ENCODE data around the gene AMBP. TPM values are rescaled to one million over a fixed set of nuclear protein-coding genes. Genes with fewer than 3 reads are reported as not detected.
A peak's percentile ranks its signal among the peaks of the same experiment; 100 is the strongest.

Gene AMBP
- total and polyA plus RNA-seq, 2 experiments from 2014 or later: 0.64 TPM; not detected in 1

DNA sequence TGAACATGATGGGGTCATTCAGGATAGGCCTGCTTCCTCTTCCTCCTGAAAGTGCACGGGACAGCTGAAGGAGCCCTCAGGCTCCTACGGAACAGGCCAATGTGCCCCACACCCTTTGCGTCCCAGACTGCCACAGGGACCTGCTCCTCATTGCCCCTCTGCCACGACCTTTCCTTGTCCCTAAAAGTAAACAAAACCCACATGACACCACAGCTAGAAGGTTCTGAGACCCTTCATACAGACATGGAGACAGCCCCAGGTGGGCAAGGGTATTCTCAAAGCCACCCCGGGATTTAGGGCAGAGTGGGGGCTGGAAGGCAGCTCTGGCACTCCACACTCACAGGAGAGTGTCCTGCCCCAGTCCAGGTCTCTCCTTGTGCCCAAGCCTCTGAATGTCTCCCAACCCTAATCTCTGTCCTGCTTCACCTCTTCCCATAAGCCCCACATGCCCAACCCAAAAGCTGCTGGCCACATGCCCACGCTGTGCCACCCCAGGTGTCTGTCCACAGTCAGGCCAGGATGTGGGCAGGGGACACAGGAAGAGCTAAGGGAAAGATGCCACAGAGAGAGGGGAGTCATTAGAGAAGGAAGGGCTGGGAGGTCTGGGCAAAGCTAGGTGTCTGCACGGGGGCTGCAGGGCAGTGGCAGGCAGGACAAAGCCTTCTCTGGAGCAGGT lies 800 bp downstream of the AMBP start:
- H3K36me3 ChIP-seq: no peaks in the 10 kb centered on the region
- no peaks in the 10 kb centered on the region for H3K4me1 ChIP-seq (ENCODE audit: low read depth)
- DNase-seq (ENCODE audit: low read depth in 1 of 2, low spot score in 1 of 2): no peak
- no peaks in the 10 kb centered on the region for H3K9me3 ChIP-seq (ENCODE audit: low read depth)
- TF ChIP-seq, protein P1, sequence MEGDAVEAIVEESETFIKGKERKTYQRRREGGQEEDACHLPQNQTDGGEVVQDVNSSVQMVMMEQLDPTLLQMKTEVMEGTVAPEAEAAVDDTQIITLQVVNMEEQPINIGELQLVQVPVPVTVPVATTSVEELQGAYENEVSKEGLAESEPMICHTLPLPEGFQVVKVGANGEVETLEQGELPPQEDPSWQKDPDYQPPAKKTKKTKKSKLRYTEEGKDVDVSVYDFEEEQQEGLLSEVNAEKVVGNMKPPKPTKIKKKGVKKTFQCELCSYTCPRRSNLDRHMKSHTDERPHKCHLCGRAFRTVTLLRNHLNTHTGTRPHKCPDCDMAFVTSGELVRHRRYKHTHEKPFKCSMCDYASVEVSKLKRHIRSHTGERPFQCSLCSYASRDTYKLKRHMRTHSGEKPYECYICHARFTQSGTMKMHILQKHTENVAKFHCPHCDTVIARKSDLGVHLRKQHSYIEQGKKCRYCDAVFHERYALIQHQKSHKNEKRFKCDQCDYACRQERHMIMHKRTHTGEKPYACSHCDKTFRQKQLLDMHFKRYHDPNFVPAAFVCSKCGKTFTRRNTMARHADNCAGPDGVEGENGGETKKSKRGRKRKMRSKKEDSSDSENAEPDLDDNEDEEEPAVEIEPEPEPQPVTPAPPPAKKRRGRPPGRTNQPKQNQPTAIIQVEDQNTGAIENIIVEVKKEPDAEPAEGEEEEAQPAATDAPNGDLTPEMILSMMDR (IDR thresholded peaks at IDR 0.05; ENCODE audit: low read depth, low read length): no peak
- H3K4me3 ChIP-seq: no peak overlapping the region
- no peak overlapping the region for H3K27ac ChIP-seq
- peaks cover 9% of the 10 kb centered on the region for H3K27me3 ChIP-seq

DNA sequence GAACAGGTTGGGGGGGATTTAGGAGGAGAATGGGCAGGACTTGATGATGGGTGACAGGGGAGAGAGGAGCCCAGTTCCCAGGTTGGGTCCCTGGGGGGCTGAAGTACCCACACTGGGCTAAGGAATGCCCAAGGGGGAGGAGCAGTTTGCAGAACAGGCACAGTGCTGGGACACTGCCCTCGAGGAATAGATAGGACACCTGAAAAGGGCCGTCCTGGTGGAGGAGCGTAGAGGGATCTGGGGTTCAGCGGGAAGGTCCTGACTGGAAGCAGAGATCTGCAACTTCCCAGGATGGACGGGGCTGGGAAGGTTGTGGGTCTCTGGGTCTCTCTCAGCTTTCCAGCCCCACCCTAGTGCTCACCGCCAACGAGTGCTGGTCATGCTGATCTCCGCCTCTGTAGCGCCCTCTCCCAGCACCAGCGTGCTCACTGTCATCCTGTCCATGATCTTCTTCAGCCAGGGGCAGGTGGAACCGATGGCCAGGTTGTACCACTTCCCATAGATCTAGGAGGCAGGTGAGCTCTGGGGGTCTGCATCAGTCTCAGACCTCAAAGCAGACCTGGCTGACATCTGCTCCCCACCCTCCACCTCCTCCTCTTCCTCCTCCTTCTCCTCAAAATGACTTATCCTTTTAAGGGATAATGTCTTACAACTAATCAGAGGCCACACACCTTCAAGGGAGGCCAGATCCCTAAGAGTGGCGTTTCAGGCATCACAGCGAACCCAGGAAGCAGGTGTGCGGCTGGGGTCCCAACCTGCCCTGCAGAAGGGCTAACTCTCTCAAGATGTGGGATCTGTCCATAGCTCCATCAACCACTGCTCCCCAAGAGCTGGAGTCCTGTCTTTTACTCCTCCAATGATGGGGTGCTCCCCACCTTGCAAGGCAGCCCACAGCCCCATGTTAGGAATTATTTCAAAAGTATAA lies 1.6 kb downstream of the AMBP start:
- no peak for DNase-seq (ENCODE audit: low read depth in 1 of 2, low spot score in 1 of 2)
- H3K4me1 ChIP-seq (ENCODE audit: low read depth): no peaks in the 10 kb centered on the region
- no peak overlapping the region for H3K27ac ChIP-seq
- H3K27me3 ChIP-seq: peaks cover 9% of the 10 kb centered on the region
- no peaks in the 10 kb centered on the region for H3K9me3 ChIP-seq (ENCODE audit: low read depth)
- TF ChIP-seq, protein P1 (IDR thresholded peaks at IDR 0.05; ENCODE audit: low read depth, low read length): no peak
- no peaks in the 10 kb centered on the region for H3K36me3 ChIP-seq
- no peak overlapping the region for H3K4me3 ChIP-seq

DNA sequence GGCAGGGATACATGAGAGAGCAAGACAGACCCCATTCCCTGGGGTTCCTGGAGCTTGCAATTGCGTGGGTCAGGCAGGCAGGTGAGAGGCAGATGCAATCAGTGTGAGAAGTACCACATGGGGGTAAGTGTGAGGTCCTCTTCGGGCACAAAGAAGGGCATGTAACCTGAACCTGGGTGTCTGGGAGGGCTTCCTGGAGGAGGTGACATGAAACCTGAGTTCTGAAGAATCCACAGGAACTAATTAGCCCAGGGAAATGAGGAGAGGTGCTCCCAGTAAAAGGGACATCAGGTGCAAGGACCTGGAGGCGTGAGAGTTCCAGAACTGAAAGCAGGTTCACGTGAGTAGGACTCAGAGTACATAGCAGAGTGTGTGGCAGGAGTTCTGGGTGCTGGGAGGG lies 2.5 kb downstream of the AMBP start:
- DNase-seq (ENCODE audit: low read depth in 1 of 2, low spot score in 1 of 2): no peak
- Histone ChIP-seq H3K9me3 (ENCODE audit: low read depth) (no peaks in the 10 kb centered on the region), H3K4me3 (no peak overlapping the region), H3K4me1 (ENCODE audit: low read depth) (no peaks in the 10 kb centered on the region), H3K36me3 (no peaks in the 10 kb centered on the region), H3K27me3 (peaks cover 9% of the 10 kb centered on the region), H3K27ac (no peak overlapping the region)
- TF ChIP-seq, protein P1 (IDR thresholded peaks at IDR 0.05; ENCODE audit: low read depth, low read length): no peak

DNA sequence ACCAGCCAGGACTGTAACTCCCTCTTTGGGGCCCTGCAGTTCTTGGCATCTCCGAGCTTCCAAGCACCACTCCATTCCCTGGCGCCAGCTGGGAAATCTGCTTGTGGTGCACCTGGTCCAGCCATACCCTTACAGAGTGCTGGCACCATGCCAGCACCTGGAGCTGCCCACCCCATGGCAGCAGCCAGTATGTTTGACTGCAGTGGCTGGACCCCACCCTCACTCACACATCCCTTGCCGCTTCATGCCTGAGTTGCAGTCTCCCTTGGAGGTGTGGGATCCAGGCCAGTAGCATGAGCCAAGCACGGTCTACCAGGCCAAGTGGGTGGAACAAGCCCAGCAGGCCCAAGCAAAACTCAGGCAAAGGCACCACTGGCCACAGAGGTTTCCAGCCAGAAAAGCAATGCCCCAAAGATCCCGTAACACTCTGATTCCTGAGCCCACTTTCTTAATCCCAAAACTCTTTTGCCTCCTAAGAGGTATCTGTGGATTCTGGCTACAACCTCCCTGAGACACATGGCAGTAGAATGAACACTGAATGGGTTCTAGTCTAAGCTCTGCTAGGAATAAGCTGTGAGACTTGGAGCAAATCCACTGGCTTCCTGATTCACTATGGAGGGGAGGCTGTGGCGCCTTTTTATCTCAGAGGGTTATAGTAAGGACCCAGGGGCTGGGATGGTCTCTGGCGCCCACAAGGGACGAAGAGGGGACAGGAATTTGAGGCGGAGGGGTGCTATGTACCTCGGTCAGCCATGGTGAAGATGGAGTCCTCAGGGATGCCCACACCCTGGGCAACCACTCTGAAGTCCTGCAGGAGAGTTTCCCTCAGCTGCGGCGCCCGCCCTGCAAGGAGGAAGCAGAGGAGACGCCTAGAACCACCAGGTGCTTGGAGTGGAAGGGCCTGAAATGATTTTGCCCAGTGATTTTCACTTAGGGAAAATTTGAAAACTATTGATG lies 5.6 kb downstream of the AMBP start:
- H3K9me3 ChIP-seq (ENCODE audit: low read depth): no peaks in the 10 kb centered on the region
- DNase-seq (ENCODE audit: low read depth in 1 of 2, low spot score in 1 of 2): peak in 1 of 2 donors; percentile 57
- H3K27ac ChIP-seq: no peak overlapping the region
- H3K4me1 ChIP-seq (ENCODE audit: low read depth): no peaks in the 10 kb centered on the region
- H3K4me3 ChIP-seq: no peak overlapping the region
- H3K27me3 ChIP-seq: peaks cover 9% of the 10 kb centered on the region
- no peaks in the 10 kb centered on the region for H3K36me3 ChIP-seq
- TF ChIP-seq, protein P1 (IDR thresholded peaks at IDR 0.05; ENCODE audit: low read depth, low read length): no peak

DNA sequence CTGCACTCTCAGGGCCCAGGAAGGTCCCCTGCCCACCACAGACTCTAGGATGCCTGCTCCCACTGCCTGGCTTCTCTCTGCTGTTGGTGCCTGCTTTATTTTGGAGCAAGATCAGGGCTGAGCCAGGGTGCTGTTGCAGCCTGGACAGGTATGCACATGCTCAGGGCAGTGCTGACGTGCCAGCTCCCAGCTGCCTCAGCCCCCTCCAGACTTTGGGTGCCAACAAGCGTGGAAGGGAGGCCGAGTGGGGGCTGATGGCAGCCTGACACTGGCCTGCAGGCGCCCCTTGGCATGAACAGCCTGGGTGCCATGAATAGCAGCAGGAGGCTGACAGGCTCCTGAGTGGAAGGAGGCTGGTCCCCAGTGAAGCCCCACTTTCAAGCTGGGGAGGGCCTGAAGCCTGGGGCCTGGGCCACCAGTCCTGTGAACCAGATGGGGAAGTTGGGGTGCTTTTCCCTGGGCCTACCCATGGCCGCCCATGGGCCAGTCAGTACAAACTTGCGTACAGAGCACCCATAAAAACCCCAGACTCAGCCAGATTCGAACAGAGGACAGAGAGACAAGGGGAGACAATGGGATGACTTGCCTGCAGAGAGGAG lies 6.8 kb downstream of the AMBP start:
- TF ChIP-seq, protein P1 (IDR thresholded peaks at IDR 0.05; ENCODE audit: low read depth, low read length): no peak

More for the DNA sequence above, 6.8 kb downstream of the AMBP start:
- Histone ChIP-seq H3K4me3 (no peak overlapping the region), H3K4me1 (ENCODE audit: low read depth) (no peaks in the 10 kb centered on the region), H3K36me3 (no peaks in the 10 kb centered on the region), H3K27ac (no peak overlapping the region), H3K9me3 (ENCODE audit: low read depth) (no peaks in the 10 kb centered on the region), H3K27me3 (peaks cover 9% of the 10 kb centered on the region)
- DNase-seq (ENCODE audit: low read depth in 1 of 2, low spot score in 1 of 2): no peak

Measured in cardiac muscle cell (in vitro differentiated cells and primary cell).